ENCODE results near the gene ACOX1.

Gene ACOX1

DNA sequence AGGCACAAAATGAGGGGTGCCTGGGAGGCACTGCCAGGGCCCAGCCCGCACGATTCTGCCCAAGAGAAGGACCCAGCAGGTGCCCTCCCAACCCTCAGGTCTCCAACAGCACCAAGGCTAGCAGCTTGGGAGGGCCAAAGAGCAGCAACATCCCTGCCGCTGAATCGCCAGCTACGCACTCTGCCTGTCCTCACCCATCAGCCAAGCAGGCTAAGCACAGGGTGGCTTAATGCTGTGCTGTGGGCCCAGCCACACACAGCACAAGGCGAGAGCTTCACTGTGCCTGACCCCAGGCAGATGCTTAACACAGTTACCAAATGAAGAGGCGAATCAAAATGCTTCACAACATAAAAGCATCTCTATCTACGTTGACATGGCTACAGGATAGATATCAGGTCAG, 63.7 kb downstream of the ACOX1 start:
- no peak overlapping the region for H3K4me3 ChIP-seq (ENCODE audit: low read depth, low read length)
- no peak for DNase-seq (ENCODE audit: low read depth)

- no peak overlapping the region for H3K4me3 ChIP-seq (ENCODE audit: low read depth, low read length)
- no peak for DNase-seq (ENCODE audit: low read depth)
These were observed 64.2 kb downstream of the ACOX1 start for GRCh38 chr17:75914643-75915267.

DNA sequence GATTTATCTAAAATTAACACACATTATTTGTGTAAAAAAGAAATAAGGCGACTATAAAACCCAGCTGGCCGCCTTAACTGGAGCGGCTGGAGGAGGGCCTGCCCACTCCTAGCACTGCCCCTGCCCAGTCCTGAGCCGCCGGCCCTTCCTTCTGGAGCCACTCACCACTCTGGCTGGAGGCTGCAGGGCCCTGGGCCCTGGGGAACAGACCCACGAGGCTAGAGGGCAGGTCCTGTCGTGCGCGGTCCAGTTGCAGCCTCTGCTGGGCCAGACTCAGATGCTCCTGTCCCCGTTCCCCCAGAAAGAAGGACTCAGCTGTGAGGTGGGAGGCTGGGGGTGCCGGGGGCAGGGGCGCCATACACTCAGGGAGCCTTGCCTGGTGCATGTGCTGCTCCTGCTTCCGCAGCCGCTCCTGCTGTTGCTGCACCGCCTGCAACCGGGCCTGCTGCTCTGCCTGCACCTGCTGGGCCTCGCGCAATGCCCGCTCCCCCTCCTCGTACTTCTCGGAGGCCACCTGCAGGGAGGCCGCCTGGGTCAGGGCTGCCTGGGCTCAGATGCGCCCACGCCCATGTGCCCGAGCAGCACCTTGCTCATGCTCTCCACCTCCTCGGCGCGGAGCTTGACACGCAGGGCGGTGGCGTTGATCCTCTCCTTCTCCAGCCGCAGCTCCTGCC, 65.3 kb downstream of the ACOX1 start:
- no peak for DNase-seq (ENCODE audit: low read depth)
- no peak overlapping the region for H3K4me3 ChIP-seq (ENCODE audit: low read depth, low read length)

DNA sequence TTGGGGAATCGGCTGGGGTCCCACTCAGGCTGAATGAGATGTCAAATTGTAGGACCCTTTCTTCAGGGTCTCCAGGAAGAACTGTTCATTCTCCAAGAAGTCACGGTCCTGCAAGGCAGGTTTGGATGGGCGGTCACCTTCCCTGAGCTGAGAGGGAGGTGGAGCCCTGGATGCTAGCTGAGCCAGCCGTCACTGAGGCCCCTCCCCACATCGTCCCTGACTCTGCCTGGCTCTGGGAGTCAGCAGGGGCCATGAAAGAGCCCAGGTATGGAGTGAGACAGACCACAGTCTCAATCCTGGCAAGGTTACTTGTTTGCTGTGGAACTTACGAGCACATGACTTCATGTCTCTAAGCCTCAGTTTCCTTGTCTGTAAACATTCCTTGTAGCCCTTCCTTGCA, 68.3 kb downstream of the ACOX1 start:
- H3K4me3 ChIP-seq (ENCODE audit: low read depth, low read length) = no peak overlapping the region
- no peak for DNase-seq (ENCODE audit: low read depth)

GRCh38 chr17:75909812-75910274, 69.1 kb downstream of the ACOX1 start:
- no peak overlapping the region for H3K4me3 ChIP-seq (ENCODE audit: low read depth, low read length)
- DNase-seq (ENCODE audit: low read depth) = no peak

DNA sequence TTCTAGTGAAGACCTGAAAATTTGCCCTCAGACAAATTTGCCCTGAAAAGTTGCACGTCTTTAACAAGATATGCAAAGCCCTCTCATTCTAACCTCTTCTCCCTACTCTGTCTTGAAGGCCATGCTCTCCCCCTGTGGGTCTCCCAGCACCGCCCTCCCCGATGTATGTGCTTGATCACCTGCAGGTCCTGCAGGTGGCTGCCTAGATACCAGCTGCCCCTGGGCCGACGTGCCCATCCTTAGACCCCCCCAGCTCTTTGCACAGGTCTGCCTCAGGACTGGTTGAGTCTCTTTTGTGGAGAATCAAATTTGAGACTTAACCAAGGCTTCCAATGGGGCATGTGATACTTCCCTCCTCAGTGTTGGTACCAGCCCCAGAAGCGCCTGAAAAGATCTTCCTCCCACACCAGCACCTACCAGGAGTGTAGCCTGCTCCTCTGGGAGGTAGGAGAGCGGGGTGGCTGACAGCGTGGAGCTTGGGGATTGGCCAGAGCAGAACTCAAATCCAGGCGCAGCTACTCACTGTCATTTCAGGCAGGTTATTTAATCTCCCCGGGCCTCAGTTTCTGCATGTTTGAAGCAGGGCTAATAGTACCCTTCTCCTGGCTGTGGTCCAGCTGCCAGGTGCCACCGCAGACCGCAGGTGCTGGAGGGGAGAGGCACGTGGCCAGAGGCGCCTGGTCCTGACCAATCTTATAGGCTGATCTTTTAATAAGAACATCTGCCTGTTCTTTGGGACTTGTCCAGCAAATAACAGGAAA, 69.7 kb downstream of the ACOX1 start:
- no peak for DNase-seq (ENCODE audit: low read depth)
- no peak overlapping the region for H3K4me3 ChIP-seq (ENCODE audit: low read depth, low read length)

- no peak for DNase-seq (ENCODE audit: low read depth)
- H3K4me3 ChIP-seq (ENCODE audit: low read depth, low read length) = no peak overlapping the region
These were observed 70.8 kb downstream of the ACOX1 start for GRCh38 chr17:75908201-75908600.

- no peak for DNase-seq (ENCODE audit: low read depth)
- H3K4me3 ChIP-seq (ENCODE audit: low read depth, low read length) = no peak overlapping the region
These were observed 72.7 kb downstream of the ACOX1 start for GRCh38 chr17:75906143-75906884.

GRCh38 chr17:75904749-75905521, 74.0 kb downstream of the ACOX1 start, which contains the start of gene MRPL38:
Gene MRPL38, minus strand, starts transcription at chr17:75904884. Its CDS starts 9 bp downstream, at chr17:75904875.
- peak within 1 kb of the TSS; percentile 73 for H3K4me3 ChIP-seq (ENCODE audit: low read depth, low read length)
- DNase-seq (ENCODE audit: low read depth) = peak; percentile 73

DNA sequence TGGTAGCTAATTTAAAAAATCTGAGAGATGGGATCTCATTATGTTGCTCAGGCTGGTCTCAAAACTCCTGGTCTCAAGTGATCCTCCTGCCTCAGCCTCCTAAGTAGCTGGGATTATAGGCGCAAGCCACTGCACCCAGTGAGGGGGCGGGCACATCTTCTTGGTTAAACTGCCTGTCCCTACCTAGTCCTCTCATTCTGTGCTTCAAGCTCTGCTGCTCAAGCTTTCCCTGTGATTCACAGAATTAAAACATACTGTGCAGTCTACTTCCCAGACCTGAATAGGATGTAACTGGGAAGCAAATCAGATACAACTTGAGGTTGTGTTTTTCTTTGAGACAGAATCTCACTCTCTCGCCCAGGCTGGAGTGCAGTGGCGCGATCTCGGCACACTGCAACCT, 76.6 kb downstream of the ACOX1 start:
- no peak for DNase-seq (ENCODE audit: low read depth)
- no peak overlapping the region for H3K4me3 ChIP-seq (ENCODE audit: low read depth, low read length)

GRCh38 chr17:75901727-75902126, 77.2 kb downstream of the ACOX1 start:
- H3K4me3 ChIP-seq (ENCODE audit: low read depth, low read length) = no peak overlapping the region
- no peak for DNase-seq (ENCODE audit: low read depth)

DNA sequence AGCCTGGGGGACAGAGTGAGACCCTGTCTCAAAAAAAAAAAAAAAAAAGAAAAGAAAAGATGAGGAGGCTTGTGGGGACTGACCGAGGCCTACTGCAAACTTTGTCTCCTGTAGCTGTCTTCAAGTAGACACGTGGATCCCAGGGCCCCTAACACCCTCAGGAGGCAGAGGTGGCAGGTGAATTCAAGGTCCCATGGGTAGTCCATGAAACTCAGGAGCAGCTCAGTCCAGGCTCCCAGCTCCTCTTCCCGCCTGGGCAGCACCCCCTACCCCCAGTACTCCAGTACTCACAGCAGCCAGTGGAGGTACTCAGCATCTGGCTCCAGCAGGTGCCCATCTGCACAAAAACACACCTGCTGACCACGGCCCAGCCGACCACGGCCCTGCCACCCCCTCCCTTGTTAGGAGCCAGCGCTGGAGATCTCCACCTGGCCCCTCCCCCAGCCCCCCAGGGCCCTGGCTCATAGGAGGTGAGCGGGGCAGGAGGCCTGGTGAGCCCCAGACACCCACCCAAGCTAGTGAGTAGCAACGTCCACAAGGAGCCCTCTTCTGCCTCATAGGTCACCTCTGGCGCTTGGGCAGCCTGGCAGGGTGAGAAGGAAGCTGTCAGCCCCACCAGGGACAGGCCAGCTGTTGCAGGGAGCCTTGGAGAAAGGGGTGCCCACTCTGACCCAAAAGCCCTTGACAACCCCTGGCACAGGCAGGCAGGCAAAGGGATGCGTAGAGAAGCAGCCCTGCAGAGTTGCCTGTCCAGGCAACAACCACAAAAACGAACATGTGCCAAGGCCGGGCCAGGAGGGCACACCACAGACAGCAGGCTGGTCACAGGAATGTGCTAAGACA, 78.1 kb downstream of the ACOX1 start:
- H3K4me3 ChIP-seq (ENCODE audit: low read depth, low read length) = no peak overlapping the region
- DNase-seq (ENCODE audit: low read depth) = no peak

DNA sequence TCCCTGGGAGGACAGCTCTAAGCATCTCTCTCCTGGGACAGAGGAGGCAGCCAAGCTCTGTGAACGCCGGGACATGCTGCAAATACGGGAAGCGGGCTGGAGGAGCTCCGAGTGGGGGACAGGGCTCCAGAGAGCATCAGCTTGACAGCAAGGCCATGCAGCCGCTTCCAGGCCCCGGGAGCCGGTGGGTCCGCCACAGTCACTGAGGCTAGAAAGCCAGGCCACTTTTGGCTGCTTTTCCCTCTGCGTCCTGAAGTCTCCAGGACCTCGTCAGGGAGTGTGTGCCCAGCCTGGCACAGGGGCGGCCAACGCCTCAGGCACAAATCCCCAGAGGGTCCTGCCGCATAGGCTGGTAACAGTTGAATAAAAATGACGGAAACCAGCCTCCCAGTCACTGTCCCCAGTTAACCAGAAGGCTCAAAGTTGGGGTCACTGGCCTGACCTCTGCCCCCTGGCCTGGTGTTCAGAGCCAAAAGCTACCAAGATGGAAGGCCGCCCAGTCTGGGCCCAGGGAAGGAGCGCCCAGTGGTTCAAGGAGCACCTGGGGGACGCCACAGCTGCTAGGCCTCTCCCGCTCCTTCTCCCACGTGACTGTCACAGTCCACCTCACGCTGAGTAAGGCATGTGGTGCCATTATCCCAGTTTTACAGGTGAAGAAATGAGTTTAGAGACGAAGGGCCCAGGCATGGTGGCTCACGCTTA, 79.0 kb downstream of the ACOX1 start:
- no peak overlapping the region for H3K4me3 ChIP-seq (ENCODE audit: low read depth, low read length)
- no peak for DNase-seq (ENCODE audit: low read depth)

GRCh38 chr17:75899353-75899752, 79.6 kb downstream of the ACOX1 start:
- no peak for DNase-seq (ENCODE audit: low read depth)
- H3K4me3 ChIP-seq (ENCODE audit: low read depth, low read length) = no peak overlapping the region

GRCh38 chr17:75898791-75899190, 80.2 kb downstream of the ACOX1 start:
- no peak overlapping the region for H3K4me3 ChIP-seq (ENCODE audit: low read depth, low read length)
- DNase-seq (ENCODE audit: low read depth) = no peak

DNA sequence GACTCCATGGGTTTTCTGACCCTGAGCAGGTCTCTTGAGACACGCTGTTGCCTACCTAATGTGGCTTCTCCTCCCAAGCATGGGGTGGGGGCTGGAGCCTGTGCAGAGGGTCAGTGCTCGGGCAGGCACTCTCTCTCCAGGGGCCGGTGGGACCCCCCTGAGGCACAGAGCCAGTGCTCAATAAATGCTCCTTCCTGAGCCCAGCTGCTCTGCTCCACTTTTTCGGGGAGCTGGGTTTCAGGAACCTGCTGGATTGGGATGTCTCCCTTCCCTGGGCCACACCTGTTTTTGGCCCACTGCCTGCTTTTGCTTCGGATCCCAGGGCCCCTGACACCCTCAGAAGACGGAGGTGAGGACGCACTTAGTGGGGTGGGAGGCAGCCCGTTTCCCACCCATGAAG, 80.9 kb downstream of the ACOX1 start:
- no peak overlapping the region for H3K4me3 ChIP-seq (ENCODE audit: low read depth, low read length)
- DNase-seq (ENCODE audit: low read depth) = no peak

- peak overlapping the region; percentile 67 for H3K4me3 ChIP-seq (ENCODE audit: low read depth, low read length)
- DNase-seq (ENCODE audit: low read depth) = no peak
These were observed 81.6 kb downstream of the ACOX1 start for GRCh38 chr17:75897160-75898019.
